ENCODE data around the gene KIR2DL1. TPM values are rescaled to one million over a fixed set of nuclear protein-coding genes. Genes with fewer than 3 reads are reported as not detected.
"Not testable (repeated sequence)": the region's sequence is repeated elsewhere in the genome, so short reads cannot be mapped to it uniquely, and the experiment has no call there.

Gene KIR2DL1
- total and polyA plus RNA-seq, 12 donors: 0.15 TPM; not detected in 11

DNA sequence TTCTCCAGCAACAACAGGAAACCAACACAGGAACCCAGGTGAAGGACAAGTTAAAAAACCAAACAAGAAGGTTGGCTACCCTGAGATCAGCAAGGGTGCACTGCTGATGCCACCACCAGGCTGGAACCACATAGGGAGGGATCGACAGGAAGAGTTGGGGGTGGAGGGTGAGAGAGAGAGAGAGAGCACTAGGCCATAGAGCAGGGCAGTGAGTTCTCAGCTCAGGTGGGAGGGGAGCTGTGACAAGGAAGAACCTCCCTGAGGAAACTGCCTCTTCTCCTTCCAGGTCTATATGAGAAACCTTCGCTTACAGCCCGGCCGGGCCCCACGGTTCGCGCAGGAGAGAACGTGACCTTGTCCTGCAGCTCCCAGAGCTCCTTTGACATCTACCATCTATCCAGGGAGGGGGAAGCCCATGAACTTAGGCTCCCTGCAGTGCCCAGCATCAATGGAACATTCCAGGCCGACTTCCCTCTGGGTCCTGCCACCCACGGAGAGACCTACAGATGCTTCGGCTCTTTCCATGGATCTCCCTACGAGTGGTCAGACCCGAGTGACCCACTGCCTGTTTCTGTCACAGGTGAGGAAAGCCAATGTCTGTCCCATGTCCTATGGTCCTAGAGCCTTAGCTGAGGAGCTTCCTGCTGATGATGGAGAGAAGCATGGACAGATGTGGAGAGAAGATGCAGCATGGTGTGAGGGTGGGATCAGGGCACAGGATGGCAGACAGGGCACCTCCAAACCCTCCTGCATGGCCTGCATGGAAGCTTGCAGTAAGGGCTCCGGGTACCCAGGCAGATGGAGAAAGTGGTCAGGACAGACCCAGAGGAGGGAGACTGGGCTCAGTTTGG lies 36.3 kb downstream of the KIR2DL1 start:
- no peaks in the 10 kb centered on the region for H3K27me3 ChIP-seq
- TF ChIP-seq, protein P1, sequence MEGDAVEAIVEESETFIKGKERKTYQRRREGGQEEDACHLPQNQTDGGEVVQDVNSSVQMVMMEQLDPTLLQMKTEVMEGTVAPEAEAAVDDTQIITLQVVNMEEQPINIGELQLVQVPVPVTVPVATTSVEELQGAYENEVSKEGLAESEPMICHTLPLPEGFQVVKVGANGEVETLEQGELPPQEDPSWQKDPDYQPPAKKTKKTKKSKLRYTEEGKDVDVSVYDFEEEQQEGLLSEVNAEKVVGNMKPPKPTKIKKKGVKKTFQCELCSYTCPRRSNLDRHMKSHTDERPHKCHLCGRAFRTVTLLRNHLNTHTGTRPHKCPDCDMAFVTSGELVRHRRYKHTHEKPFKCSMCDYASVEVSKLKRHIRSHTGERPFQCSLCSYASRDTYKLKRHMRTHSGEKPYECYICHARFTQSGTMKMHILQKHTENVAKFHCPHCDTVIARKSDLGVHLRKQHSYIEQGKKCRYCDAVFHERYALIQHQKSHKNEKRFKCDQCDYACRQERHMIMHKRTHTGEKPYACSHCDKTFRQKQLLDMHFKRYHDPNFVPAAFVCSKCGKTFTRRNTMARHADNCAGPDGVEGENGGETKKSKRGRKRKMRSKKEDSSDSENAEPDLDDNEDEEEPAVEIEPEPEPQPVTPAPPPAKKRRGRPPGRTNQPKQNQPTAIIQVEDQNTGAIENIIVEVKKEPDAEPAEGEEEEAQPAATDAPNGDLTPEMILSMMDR (IDR thresholded peaks at IDR 0.05): no peak
- no peak for TF ChIP-seq POLR2A (IDR thresholded peaks at IDR 0.05)
- no peak overlapping the region for H3K4me3 ChIP-seq
- WGBS, 4 donors: 74 to 82% (median 80%) methylated on average over 14 of the region's 14 CpGs
- DNase-seq: no peak
- no peaks in the 10 kb centered on the region for H3K36me3 ChIP-seq (replicated peaks in 1 of 2)
- intact Hi-C loops (cut with DNase I): no loop called here
- H3K27ac ChIP-seq: no peak overlapping the region
- no peaks in the 10 kb centered on the region for H3K9me3 ChIP-seq (replicated peaks in 1 of 3)
- no peaks in the 10 kb centered on the region for H3K4me1 ChIP-seq (replicated peaks in 1 of 2)

DNA sequence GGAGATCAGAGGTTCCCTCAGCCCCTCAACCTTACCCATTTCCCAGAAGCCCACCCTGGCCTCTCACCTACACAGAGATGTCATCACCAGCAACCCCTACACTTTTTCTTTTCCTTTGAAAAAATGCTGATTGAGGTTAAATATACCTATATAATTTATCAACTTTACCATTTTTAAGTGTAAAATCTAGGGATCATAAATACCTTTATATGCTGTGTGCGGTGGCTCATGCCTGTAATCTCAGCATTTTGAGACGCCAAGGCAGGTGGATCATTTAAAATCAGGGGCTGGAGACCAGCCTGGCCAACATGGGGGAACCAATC lies 36.9 kb downstream of the KIR2DL1 start:
- Histone ChIP-seq H3K27me3 (no peaks in the 10 kb centered on the region), H3K36me3 (replicated peaks in 1 of 2) (no peaks in the 10 kb centered on the region), H3K4me3 (no peak overlapping the region), H3K27ac (no peak overlapping the region), H3K9me3 (replicated peaks in 1 of 3) (no peaks in the 10 kb centered on the region), H3K4me1 (replicated peaks in 1 of 2) (no peaks in the 10 kb centered on the region)
- DNase-seq: no peak
- TF ChIP-seq, protein P1 (IDR thresholded peaks at IDR 0.05): no peak
- no peak for TF ChIP-seq POLR2A (IDR thresholded peaks at IDR 0.05)
- intact Hi-C loops (cut with DNase I): no loop called here
- 56 to 84% (median 79%) methylated on average over 2 of the region's 2 CpGs for WGBS, 4 donors

DNA sequence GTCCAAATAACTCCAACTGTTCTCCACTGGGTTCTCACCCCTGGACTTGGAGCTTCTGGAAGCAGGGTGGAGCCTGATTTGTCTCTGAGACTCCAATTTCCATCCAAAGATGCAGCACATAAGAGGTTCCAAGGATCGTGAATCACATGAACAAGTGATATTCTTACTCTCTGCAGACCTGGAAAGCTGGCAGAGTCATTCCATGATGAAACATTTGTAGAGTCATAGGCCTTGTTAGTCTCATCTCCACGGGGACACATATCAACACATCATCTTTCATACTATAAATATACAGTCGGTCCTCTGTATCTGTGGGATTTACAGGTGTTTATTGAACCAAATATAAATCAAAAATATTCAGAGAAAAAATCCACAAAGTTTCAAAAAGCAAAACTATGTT lies 45.0 kb downstream of the KIR2DL1 start:
- H3K27ac ChIP-seq; H3K9me3 ChIP-seq (replicated peaks in 1 of 3); H3K27me3 ChIP-seq; H3K4me3 ChIP-seq; H3K4me1 ChIP-seq (replicated peaks in 1 of 2); intact Hi-C loops (cut with DNase I); DNase-seq; H3K36me3 ChIP-seq (replicated peaks in 1 of 2): not testable (repeated sequence)
- 31 to 67% (median 61%) methylated on average over 3 of the region's 3 CpGs for WGBS, 4 donors

DNA sequence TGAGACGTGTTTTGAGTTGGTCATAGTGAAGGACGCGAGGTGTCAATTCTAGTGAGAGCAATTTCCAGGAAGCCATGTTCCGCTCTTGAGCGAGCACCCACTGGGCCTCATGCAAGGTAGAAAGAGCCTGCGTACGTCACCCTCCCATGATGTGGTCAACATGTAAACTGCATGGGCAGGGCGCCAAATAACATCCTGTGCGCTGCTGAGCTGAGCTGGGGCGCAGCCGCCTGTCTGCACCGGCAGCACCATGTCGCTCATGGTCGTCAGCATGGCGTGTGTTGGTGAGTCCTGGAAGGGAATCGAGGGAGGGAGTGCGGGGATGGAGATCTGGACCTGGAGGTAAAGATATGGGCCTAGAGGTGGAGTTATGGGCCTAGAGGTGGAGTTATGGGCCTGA lies 46.7 kb downstream of the KIR2DL1 start, which contains the start of gene KIR3DL1:
TSS of gene KIR3DL1 (plus strand) at position 218 of the 400 bp plus-strand sequence.
- WGBS, 4 donors: 84 to 97% (median 87%) methylated on average over 13 to 17 of the region's 17 CpGs
- H3K4me3 ChIP-seq; DNase-seq; H3K36me3 ChIP-seq (replicated peaks in 1 of 2); H3K27ac ChIP-seq; H3K4me1 ChIP-seq (replicated peaks in 1 of 2); intact Hi-C loops (cut with DNase I); H3K9me3 ChIP-seq (replicated peaks in 1 of 3); H3K27me3 ChIP-seq: not testable (repeated sequence)

DNA sequence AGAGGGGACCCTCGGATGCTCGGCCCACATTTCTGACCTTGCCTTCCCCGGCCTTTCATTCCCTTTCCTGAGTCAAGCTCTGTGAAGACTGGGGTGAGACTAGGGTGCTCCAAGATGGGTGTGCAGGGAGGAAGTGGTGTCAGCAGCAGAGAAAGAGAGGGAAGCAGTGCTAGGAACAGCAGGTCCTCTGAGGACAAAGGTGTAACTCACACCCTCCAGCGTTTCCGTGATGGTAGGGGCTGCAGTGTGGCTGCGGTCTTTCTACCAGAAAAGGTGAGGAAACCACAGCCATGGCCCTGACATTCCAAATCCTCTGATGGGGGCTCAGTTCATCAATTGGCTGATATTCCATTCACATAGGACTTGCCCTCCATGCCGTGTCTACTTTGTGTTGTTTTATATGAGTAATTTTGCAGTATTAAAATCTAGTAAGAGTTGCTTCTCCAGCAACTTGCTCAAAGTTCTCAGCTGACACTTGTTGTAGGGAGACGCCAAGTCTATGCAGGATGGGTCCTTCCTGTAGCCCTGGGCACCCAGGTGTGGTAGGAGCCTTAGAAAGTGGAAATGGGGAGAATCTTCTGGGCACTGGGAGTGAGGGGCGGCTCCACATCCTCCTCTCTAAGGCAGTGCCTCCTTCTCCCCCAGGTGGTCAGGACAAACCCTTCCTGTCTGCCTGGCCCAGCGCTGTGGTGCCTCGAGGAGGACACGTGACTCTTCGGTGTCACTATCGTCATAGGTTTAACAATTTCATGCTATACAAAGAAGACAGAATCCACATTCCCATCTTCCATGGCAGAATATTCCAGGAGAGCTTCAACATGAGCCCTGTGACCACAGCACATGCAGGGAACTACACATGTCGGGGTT lies 48.3 kb downstream of the KIR2DL1 start:
- 77 to 84% (median 81%) methylated on average over 11 to 15 of the region's 15 CpGs for WGBS, 4 donors
- Histone ChIP-seq H3K36me3 (replicated peaks in 1 of 2) (no peaks in the 10 kb centered on the region), H3K27ac (no peak overlapping the region), H3K27me3 (no peaks in the 10 kb centered on the region), H3K4me1 (replicated peaks in 1 of 2) (no peaks in the 10 kb centered on the region), H3K4me3 (no peak overlapping the region), H3K9me3 (replicated peaks in 1 of 3) (no peaks in the 10 kb centered on the region)
- TF ChIP-seq POLR2A (IDR thresholded peaks at IDR 0.05): no peak
- TF ChIP-seq, protein P1 (IDR thresholded peaks at IDR 0.05): no peak
- DNase-seq: no peak
- intact Hi-C loops (cut with DNase I): no loop called here

DNA sequence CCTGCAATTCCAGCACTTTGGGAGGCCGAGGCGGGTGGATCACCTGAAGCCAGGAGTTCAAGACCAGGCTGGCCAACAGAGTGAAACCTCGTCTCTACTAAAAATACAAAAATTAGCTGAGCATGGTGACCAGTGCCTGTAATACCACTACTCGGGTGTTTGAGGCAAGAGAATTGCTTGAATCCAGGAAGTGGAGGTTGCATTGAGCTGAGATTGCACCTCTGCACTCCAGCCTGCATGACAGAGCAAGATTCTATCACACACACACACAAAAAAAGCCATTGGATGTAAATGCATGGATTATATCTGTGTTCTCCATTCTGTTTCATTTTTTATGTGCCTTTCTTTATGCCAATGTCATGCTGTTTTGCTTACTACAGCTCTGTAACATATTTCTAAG lies 54.8 kb downstream of the KIR2DL1 start:
- H3K27me3 ChIP-seq: not testable (repeated sequence)
- WGBS, 4 donors: 49 to 72% (median 54%) methylated on average over 2 to 4 of the region's 4 CpGs

DNA sequence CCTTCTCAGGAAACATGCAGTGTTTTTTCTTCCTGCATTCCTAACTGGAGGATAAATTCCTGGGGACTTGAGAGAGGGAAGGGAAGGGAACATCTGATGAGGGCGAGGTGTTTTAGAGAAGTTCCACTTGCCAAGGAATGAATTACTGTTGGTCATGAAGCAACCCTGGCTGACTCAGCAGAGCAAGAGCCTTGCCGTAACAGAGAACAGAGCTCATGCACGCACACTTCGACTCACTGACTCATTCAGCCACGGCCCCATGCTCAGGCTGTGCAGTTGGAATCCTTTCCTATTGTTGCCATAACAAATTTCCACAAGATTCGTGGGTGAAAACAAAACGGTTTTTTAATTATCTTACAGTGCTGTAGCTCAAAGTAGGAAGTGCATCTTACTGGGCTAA lies 55.7 kb downstream of the KIR2DL1 start:
- H3K9me3 ChIP-seq (replicated peaks in 1 of 3); H3K27ac ChIP-seq; H3K36me3 ChIP-seq (replicated peaks in 1 of 2); H3K4me1 ChIP-seq (replicated peaks in 1 of 2); intact Hi-C loops (cut with DNase I); H3K4me3 ChIP-seq; H3K27me3 ChIP-seq; DNase-seq: not testable (repeated sequence)
- WGBS, 4 donors: 38 to 54% (median 51%) methylated on average over 6 to 7 of the region's 7 CpGs

More for the DNA sequence above, 54.8 kb downstream of the KIR2DL1 start:
- H3K4me3 ChIP-seq; H3K27ac ChIP-seq; H3K36me3 ChIP-seq (replicated peaks in 1 of 2); H3K4me1 ChIP-seq (replicated peaks in 1 of 2); DNase-seq; H3K9me3 ChIP-seq (replicated peaks in 1 of 3); intact Hi-C loops (cut with DNase I): not testable (repeated sequence)

DNA sequence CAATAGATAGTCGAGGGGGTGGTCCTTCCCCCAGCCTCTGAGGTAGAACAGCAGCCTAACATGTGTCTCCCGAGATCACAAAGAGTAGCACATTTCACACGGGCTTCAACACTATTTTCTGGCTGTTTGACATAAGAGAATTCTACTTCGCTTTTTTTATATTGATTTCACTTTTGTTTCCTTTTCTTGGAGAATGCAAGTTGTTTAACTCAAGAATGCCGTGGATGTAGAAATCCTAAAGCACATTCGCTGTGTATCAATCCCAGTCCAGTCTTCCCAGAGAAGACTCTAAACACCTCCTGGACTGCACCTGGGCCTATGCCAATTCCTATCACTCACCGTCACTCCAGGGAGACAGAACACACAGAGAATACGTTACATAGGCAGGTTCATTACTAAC lies 58.5 kb downstream of the KIR2DL1 start:
- H3K36me3 ChIP-seq (replicated peaks in 1 of 2); DNase-seq; H3K4me1 ChIP-seq (replicated peaks in 1 of 2); H3K27ac ChIP-seq; H3K27me3 ChIP-seq; H3K9me3 ChIP-seq (replicated peaks in 1 of 3); H3K4me3 ChIP-seq; intact Hi-C loops (cut with DNase I): not testable (repeated sequence)
- WGBS, 4 donors: 62 to 67% (median 64%) methylated on average over 6 to 8 of the region's 8 CpGs
